H1 (cell line): Measurements from ENCODE around the gene CFAP54. TPM values are rescaled to one million over a fixed set of nuclear protein-coding genes. Genes with fewer than 3 reads are reported as not detected.

ENCODE experiments used
- ASH2L ChIP-seq: fragments of 200-600, 300-600 bp; sonication (generic); IDR thresholded peaks from one replicate; pipeline ENCODE4 v1.7.1; 2017; ENCODE audit warnings: low read length
- ATF2 ChIP-seq: IDR thresholded peaks from 2 replicates; pipeline ENCODE4 v1.6.1; 2012; ENCODE audit warnings: low read length, inconsistent platforms
- CHD1 ChIP-seq: IDR thresholded peaks from 2 replicates; pipeline ENCODE4 v1.6.1; 2012; ENCODE audit warnings: low read depth, low read length, improper control_type of control experiment
- CHD2 ChIP-seq: IDR thresholded peaks from 2 replicates; pipeline ENCODE4 v1.6.1; 2012; ENCODE audit warnings: low read length, improper control_type of control experiment
- CTCF ChIP-seq, 3 experiments: IDR thresholded peaks; 1 replicate in 2 of 3; 2 replicates in 1 of 3; pipeline versions ENCODE4 v1.5.1 to v1.6.1; 2011; ENCODE audit warnings: low read length in 3 of 3, mild to moderate bottlenecking in 3 of 3, inconsistent platforms in 2 of 3, low read depth in 1 of 3, moderate library complexity in 1 of 3; ENCODE audit not compliant: insufficient read depth in 1 of 3; ENCODE audit errors: control extremely low read depth in 1 of 3
- EP300 ChIP-seq, 2 experiments: IDR thresholded peaks; 1 replicate in 1 of 2; 2 replicates in 1 of 2; pipeline ENCODE4 v1.6.1; 2011 to 2012; ENCODE audit warnings: low read depth in 2 of 2, low read length in 2 of 2, mild to moderate bottlenecking in 2 of 2, borderline replicate concordance in 1 of 2, inconsistent platforms in 1 of 2, moderate library complexity in 1 of 2
- EZH2 ChIP-seq: fragments of 200-600 bp; sonication (generic); IDR thresholded peaks from 2 replicates; pipeline ENCODE4 v1.7.1; 2012; ENCODE audit warnings: low read depth, mild to moderate bottlenecking, moderate library complexity, low read length, inconsistent platforms; ENCODE audit not compliant: severe bottlenecking
- KDM5A ChIP-seq: fragments of 200-600 bp; IDR thresholded peaks from 2 replicates; pipeline ENCODE4 v1.7.1; 2012; ENCODE audit warnings: mild to moderate bottlenecking, low read length, inconsistent platforms, mixed read lengths
- POLR2A ChIP-seq, 2 experiments: IDR thresholded peaks; 1 replicate in 1 of 2; 2 replicates in 1 of 2; pipeline ENCODE4 v1.6.1; 2011; ENCODE audit warnings: low read depth in 2 of 2, low read length in 2 of 2, mild to moderate bottlenecking in 2 of 2; ENCODE audit errors: control extremely low read depth in 1 of 2
- POLR2AphosphoS5 ChIP-seq: IDR thresholded peaks from 2 replicates; pipeline ENCODE4 v1.6.1; 2011; ENCODE audit warnings: low read depth, low read length
- RBBP5 ChIP-seq: IDR thresholded peaks from 2 replicates; pipeline ENCODE4 v1.7.1; 2012; ENCODE audit warnings: low read depth, mild to moderate bottlenecking, inconsistent platforms, low read length, moderate library complexity, borderline replicate concordance
- RFX5 ChIP-seq: IDR thresholded peaks from 2 replicates; pipeline ENCODE4 v1.6.1; 2011; ENCODE audit warnings: low read depth, low read length, improper control_type of control experiment, borderline replicate concordance
- RNF2 ChIP-seq: fragments of 200-900, 300-1000 bp; sonication (generic); IDR thresholded peaks from 2 replicates; pipeline ENCODE4 v1.7.1; 2016; ENCODE audit warnings: borderline replicate concordance, low read depth, mild to moderate bottlenecking, antibody characterized with exemption, low read length; ENCODE audit not compliant: poor library complexity, severe bottlenecking; ENCODE audit errors: missing control alignments
- RXRA ChIP-seq: IDR thresholded peaks from 2 replicates; pipeline ENCODE4 v1.6.1; 2011; ENCODE audit warnings: low read depth, mild to moderate bottlenecking, low read length, moderate library complexity; ENCODE audit not compliant: insufficient read depth
- SIN3A ChIP-seq, 2 experiments: IDR thresholded peaks in 1 of 2; conservative IDR thresholded peaks in 1 of 2; 2 replicates each; pipeline ENCODE4 v1.6.1; 2011 to 2012; ENCODE audit warnings: low read length in 2 of 2, improper control_type of control experiment in 1 of 2, low read depth in 1 of 2, mild to moderate bottlenecking in 1 of 2
- SP1 ChIP-seq: IDR thresholded peaks from 2 replicates; pipeline ENCODE4 v1.6.1; 2011; ENCODE audit warnings: low read depth, low read length
- USF2 ChIP-seq: IDR thresholded peaks from 2 replicates; pipeline ENCODE4 v1.6.1; 2011; ENCODE audit warnings: low read length, improper control_type of control experiment
- ZNF274 ChIP-seq: IDR thresholded peaks from 2 replicates; pipeline ENCODE4 v1.7.0; 2012; ENCODE audit warnings: low read length, borderline replicate concordance; ENCODE audit errors: extremely low read depth
- polyA plus RNA-seq, 7 experiments: library from polyadenylated mRNA; depleted of rRNA in 3 of 7; stranded (reverse) in 5 of 7; unstranded in 2 of 7; fragments of >200 nt in 5 of 7; fragments of 200-250 nt in 2 of 7; gene quantifications; 1 replicate in 5 of 7; 2 replicates in 1 of 7; 4 replicates in 1 of 7; pipeline versions ENCODE4 v1.2.1 to v1.2.3, GENCODE V29; 2011 to 2013; ENCODE audit warnings: missing spikeins in 2 of 7, mixed read lengths in 2 of 7
- total RNA-seq: library from RNA; stranded (reverse); fragmentation: NEBNext Ultra II Directional; extraction: Animal tissue kit (Norgen Biotek cat#: 25700); gene quantifications from 2 replicates; pipeline ENCODE4 v1.2.1, GENCODE V29; 2021

CFAP54 gene
- total and polyA plus RNA-seq, 2 of the 8 experiments (the other 6 are each of a cell fraction or from before 2014, with no cell fraction given), result 0.17 to 0.33 TPM

GRCh38 chr12:96489392-96490056 lies at the start of gene CFAP54 (continued):
- no peak for TF ChIP-seq USF2
- peak; percentile 38; the same call in 1 of the 2 replicates for TF ChIP-seq POLR2AphosphoS5
- TF ChIP-seq RNF2, result no peak
- no peak for TF ChIP-seq KDM5A
- no peak for TF ChIP-seq CHD1
- no peak for TF ChIP-seq ZNF274
- TF ChIP-seq EP300 (IDR thresholded peaks at IDR 0.05; ENCODE audit: borderline replicate concordance in 1 of 2, low read depth in 2 of 2, low read length in 2 of 2), result peak in 1 of 2 experiments; percentile 75; a peak in 1 of 3 replicates
- peak; percentile 95 to 99 for TF ChIP-seq SIN3A (conservative IDR thresholded peaks at IDR 0.05 in 1 of 2, IDR thresholded peaks at IDR 0.05 in 1 of 2; ENCODE audit: low read depth in 1 of 2, low read length in 2 of 2)
- TF ChIP-seq EZH2, result no peak
- TF ChIP-seq RFX5, result no peak
- TF ChIP-seq SP1, result 0 out of 2 replicates have a peak, but pooled peaks have one; percentile 9
- TF ChIP-seq POLR2A (IDR thresholded peaks at IDR 0.05; ENCODE audit: control extremely low read depth in 1 of 2, low read depth in 2 of 2, low read length in 2 of 2), result no peak
- TF ChIP-seq ATF2, result no peak
- no peak for TF ChIP-seq RXRA
- TF ChIP-seq RBBP5, result peak; percentile 79; the same call in 1 of the 2 replicates
- peak; percentile 97 for TF ChIP-seq ASH2L
- TF ChIP-seq CHD2, result no peak
- TF ChIP-seq CTCF (IDR thresholded peaks at IDR 0.05; ENCODE audit: control extremely low read depth in 1 of 3, insufficient read depth in 1 of 3, low read depth in 1 of 3, low read length in 3 of 3), result peak; percentile 71 to 89 (median 89)
